ENCODE measurements around the gene ANLN. TPM values are rescaled to one million over a fixed set of nuclear protein-coding genes. Genes with fewer than 3 reads are reported as not detected.

ANLN gene
- total RNA-seq, 1 experiment from 2014 or later: 106 TPM

- Mint-ChIP-seq H3K36me3 (ENCODE audit: insufficient read depth, unreplicated experiment) (peaks cover 69% of the 10 kb centered on the region), H3K4me1 (ENCODE audit: low read depth, unreplicated experiment) (no peaks in the 10 kb centered on the region), H3K9me3 (ENCODE audit: unreplicated experiment) (no peaks in the 10 kb centered on the region), H3K4me3 (ENCODE audit: unreplicated experiment) (no peak overlapping the region), H3K27me3 (ENCODE audit: insufficient read depth, unreplicated experiment) (no peaks in the 10 kb centered on the region), H3K27ac (ENCODE audit: unreplicated experiment) (no peak overlapping the region)
- H3K27me3 ChIP-seq (replicated peaks; ENCODE audit: control insufficient read depth, insufficient read depth, low read length): no peaks in the 10 kb centered on the region
- TF ChIP-seq CTCF (IDR thresholded peaks at IDR 0.05; ENCODE audit: insufficient read depth in 1 of 2, low read depth in 1 of 2, low read length in 1 of 2, severe bottlenecking in 1 of 2, unreplicated experiment in 1 of 2): no peak
- peaks cover 8% of the 10 kb centered on the region; the same call in 1 of the 2 replicates for H3K4me1 ChIP-seq
- ChIA-PET POLR2A (no interaction called here), CTCF (no interaction called here)
- intact Hi-C loops (cut with micrococcal nuclease; ENCODE audit: unreplicated experiment): no loop called here
- no peak for DNase-seq
- no TSS peak for BruUV-seq (replicated peaks)
- H3K4me3 ChIP-seq (ENCODE audit: low read depth, low read length): no peak overlapping the region
- no peaks in the 10 kb centered on the region for H3K9me3 ChIP-seq
- H3K36me3 ChIP-seq (ENCODE audit: control insufficient read depth, insufficient read depth, low read length): peaks cover 3% of the 10 kb centered on the region; the same call in 1 of the 2 replicates
These were observed 40.5 kb downstream of the ANLN start for GRCh38 chr7:36430186-36430585.

GRCh38 chr7:36430881-36431280 is 41.2 kb downstream of the ANLN start:
- peaks cover 3% of the 10 kb centered on the region; the same call in 1 of the 2 replicates for H3K36me3 ChIP-seq (ENCODE audit: control insufficient read depth, insufficient read depth, low read length)
- peaks cover 71% of the 10 kb centered on the region for H3K36me3 Mint-ChIP-seq (ENCODE audit: insufficient read depth, unreplicated experiment)

GRCh38 chr7:36438211-36438610 is 48.5 kb downstream of the ANLN start:
- ChIA-PET POLR2A (no interaction called here), CTCF (no interaction called here)
- H3K36me3 ChIP-seq (ENCODE audit: control insufficient read depth, insufficient read depth, low read length): peaks cover 2% of the 10 kb centered on the region; the same call in 1 of the 2 replicates
- H3K27me3 ChIP-seq (replicated peaks; ENCODE audit: control insufficient read depth, insufficient read depth, low read length): no peaks in the 10 kb centered on the region
- no peak overlapping the region for H3K4me3 ChIP-seq (ENCODE audit: low read depth, low read length)
- no peaks in the 10 kb centered on the region for H3K4me1 Mint-ChIP-seq (ENCODE audit: low read depth, unreplicated experiment)
- H3K4me3 Mint-ChIP-seq (ENCODE audit: unreplicated experiment): no peak overlapping the region
- DNase-seq: no peak
- no peaks in the 10 kb centered on the region for H3K9me3 Mint-ChIP-seq (ENCODE audit: unreplicated experiment)
- no TSS peak for BruUV-seq (replicated peaks)
- intact Hi-C loops (cut with micrococcal nuclease; ENCODE audit: unreplicated experiment): no loop called here
- H3K36me3 Mint-ChIP-seq (ENCODE audit: insufficient read depth, unreplicated experiment): peaks cover 28% of the 10 kb centered on the region
- no peak overlapping the region for H3K27ac Mint-ChIP-seq (ENCODE audit: unreplicated experiment)
- H3K27me3 Mint-ChIP-seq (ENCODE audit: insufficient read depth, unreplicated experiment): no peaks in the 10 kb centered on the region
- no peaks in the 10 kb centered on the region for H3K9me3 ChIP-seq
- H3K4me1 ChIP-seq: peaks cover 13% of the 10 kb centered on the region
- no peak for TF ChIP-seq CTCF (IDR thresholded peaks at IDR 0.05; ENCODE audit: insufficient read depth in 1 of 2, low read depth in 1 of 2, low read length in 1 of 2, severe bottlenecking in 1 of 2, unreplicated experiment in 1 of 2)

More at GRCh38 chr7:36430881-36431280, 41.2 kb downstream of the ANLN start:
- Mint-ChIP-seq H3K4me3 (ENCODE audit: unreplicated experiment) (no peak overlapping the region), H3K27ac (ENCODE audit: unreplicated experiment) (no peak overlapping the region), H3K27me3 (ENCODE audit: insufficient read depth, unreplicated experiment) (no peaks in the 10 kb centered on the region), H3K4me1 (ENCODE audit: low read depth, unreplicated experiment) (no peaks in the 10 kb centered on the region), H3K9me3 (ENCODE audit: unreplicated experiment) (no peaks in the 10 kb centered on the region)
- ChIA-PET CTCF (no interaction called here), POLR2A (no interaction called here)
- no peak for DNase-seq
- Histone ChIP-seq H3K27me3 (replicated peaks; ENCODE audit: control insufficient read depth, insufficient read depth, low read length) (no peaks in the 10 kb centered on the region), H3K9me3 (no peaks in the 10 kb centered on the region), H3K4me3 (ENCODE audit: low read depth, low read length) (no peak overlapping the region), H3K4me1 (peaks cover 8% of the 10 kb centered on the region; the same call in 1 of the 2 replicates)
- BruUV-seq (replicated peaks): no TSS peak
- no peak for TF ChIP-seq CTCF (IDR thresholded peaks at IDR 0.05; ENCODE audit: insufficient read depth in 1 of 2, low read depth in 1 of 2, low read length in 1 of 2, severe bottlenecking in 1 of 2, unreplicated experiment in 1 of 2)
- intact Hi-C loops (cut with micrococcal nuclease; ENCODE audit: unreplicated experiment): no loop called here
